ENCODE results near the gene PNMT.
"Not testable (repeated sequence)": the region's sequence is repeated elsewhere in the genome, so short reads cannot be mapped to it uniquely, and the experiment has no call there.

PNMT gene

GRCh38 chr17:39696731-39697130, 28.5 kb downstream of the PNMT start:
- no peak for DNase-seq

- DNase-seq, result no peak
Observed at GRCh38 chr17:39697961-39698360, 29.7 kb downstream of the PNMT start.

- DNase-seq, result not testable (repeated sequence)
Observed at GRCh38 chr17:39699157-39699817, 31.0 kb downstream of the PNMT start.

GRCh38 chr17:39699818-39700147, 31.5 kb downstream of the PNMT start, which contains the start of gene ERBB2:
Gene ERBB2 (plus strand): TSS chr17:39700064. CDS start chr17:39700239, 175 bp downstream.
- no peak for DNase-seq

- DNase-seq, result no peak
Observed at GRCh38 chr17:39700148-39700987, 32.1 kb downstream of the PNMT start.

- no peak for DNase-seq
Observed at GRCh38 chr17:39701012-39701783, 32.9 kb downstream of the PNMT start.

- DNase-seq, result no peak
Observed at GRCh38 chr17:39701784-39702422, 33.6 kb downstream of the PNMT start.

GRCh38 chr17:39702901-39703893, 34.9 kb downstream of the PNMT start:
- no peak for DNase-seq

- DNase-seq, result no peak
Observed at GRCh38 chr17:39703913-39704312, 35.7 kb downstream of the PNMT start.

- no peak for DNase-seq
Observed at GRCh38 chr17:39704821-39705551, 36.7 kb downstream of the PNMT start.

- no peak for DNase-seq
Observed at GRCh38 chr17:39705786-39706348, 37.6 kb downstream of the PNMT start.

- no peak for DNase-seq
Observed at GRCh38 chr17:39706383-39706782, 38.1 kb downstream of the PNMT start.

- no peak for DNase-seq
Observed at GRCh38 chr17:39706921-39707337, 38.7 kb downstream of the PNMT start.

- no peak for DNase-seq
Observed at GRCh38 chr17:39709319-39709997, 41.2 kb downstream of the PNMT start.

- DNase-seq, result no peak
Observed at GRCh38 chr17:39709998-39710964, 42.0 kb downstream of the PNMT start.

GRCh38 chr17:39711071-39711470, 42.8 kb downstream of the PNMT start:
- not testable (repeated sequence) for DNase-seq

GRCh38 chr17:39711851-39712250, 43.6 kb downstream of the PNMT start:
- no peak for DNase-seq

- no peak for DNase-seq
Observed at GRCh38 chr17:39714234-39714633, 46.0 kb downstream of the PNMT start.
